ENCODE results near the gene POLR3G.

POLR3G gene

DNA sequence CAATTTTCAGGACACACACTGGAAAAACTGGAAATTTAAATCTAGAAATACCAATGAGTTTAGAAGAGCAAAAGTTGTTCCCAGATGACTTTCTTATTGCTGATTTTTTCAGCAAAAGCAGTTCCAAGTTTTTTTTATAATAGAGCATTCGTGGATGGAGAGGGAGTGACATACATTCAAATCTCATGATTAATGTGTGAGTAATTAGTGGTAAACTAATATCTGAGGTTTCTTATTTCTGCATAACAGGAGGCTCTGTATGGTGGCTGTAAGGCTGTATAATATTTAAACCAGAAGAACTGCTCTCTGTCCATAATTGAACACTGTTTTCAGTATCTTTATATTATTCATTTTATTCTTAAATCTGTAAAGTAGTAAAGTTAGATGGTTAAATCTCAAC, 28.9 kb downstream of the POLR3G start:
- no peak for DNase-seq (ENCODE audit: low read depth in 2 of 2)

DNA sequence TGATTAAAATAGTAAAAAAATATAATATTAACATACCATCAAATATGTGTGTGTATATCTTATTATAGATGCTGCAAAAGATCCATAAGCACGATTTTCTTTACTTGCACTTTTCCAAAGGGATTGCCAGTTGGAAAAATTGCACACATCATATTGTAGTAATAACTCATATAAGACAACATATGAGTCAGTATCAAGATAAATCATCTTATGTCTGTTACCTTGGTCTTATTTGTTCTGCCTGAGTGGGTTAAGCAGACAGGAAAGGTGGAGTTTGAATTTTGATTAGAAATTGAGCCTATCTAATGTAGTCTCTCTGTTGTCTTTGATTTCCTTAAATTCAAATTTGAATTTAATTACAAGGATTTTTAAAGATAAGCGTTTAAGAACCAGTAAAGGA, 30.1 kb downstream of the POLR3G start:
- no peak for DNase-seq (ENCODE audit: low read depth in 2 of 2)

DNA sequence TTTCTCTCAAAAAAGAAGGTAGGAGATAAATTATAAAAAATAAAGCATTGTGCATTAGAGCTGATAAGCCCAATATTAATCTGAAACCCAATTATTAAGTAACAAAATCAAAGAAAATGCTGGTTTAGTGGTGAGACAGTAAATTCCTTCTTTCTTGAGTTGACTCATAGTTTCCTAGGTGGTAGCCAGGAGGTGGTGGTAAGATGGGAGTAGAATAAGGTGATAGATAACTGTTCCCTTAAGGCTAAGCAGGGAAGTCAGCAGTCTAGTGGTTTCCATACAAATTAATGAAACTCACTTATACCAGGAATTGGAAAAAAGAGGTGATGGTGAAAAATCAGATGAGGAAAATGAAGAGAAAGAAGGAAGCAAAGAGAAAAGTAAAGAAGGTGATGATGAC, 31.6 kb downstream of the POLR3G start:
- DNase-seq (ENCODE audit: low read depth in 2 of 2) = no peak

DNA sequence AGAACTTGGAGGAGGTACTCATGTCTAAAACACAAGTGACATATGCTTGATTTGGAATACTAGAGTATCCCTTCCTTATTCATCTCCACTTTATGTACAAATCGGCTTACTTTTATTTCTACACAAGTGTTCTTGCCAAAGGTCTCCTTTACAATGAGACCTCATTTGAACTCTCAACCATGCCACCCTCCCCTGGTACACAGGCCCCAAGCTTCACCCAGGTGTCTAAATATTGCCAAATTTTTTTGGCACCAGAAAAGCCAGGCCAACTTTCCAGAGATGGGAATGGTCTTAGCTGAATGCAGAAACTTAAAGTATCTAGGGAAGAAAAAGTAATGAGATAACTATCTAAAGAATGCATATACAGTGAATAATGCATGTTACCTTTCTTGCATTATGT, 35.8 kb downstream of the POLR3G start:
- no peak for DNase-seq (ENCODE audit: low read depth in 2 of 2)

DNA sequence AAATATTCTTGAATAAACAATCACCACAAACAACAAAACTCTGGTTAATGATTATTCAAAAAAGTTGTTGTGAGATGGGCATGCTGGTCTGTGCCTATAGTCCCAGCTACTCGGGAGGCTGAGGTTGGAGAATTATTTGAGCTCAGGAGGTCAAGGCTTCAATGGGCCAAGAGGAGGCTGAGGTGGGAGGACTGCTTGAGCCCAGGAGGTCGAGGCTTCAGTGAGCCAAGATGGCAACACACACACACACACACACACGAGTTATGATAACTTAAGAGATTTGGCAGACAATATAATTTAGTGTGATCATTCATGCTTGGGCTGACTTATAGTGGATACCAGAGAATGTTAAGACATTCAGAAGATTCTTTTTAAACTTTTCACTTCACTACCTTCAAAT, 39.9 kb downstream of the POLR3G start:
- DNase-seq (ENCODE audit: low read depth in 2 of 2) = no peak

DNA sequence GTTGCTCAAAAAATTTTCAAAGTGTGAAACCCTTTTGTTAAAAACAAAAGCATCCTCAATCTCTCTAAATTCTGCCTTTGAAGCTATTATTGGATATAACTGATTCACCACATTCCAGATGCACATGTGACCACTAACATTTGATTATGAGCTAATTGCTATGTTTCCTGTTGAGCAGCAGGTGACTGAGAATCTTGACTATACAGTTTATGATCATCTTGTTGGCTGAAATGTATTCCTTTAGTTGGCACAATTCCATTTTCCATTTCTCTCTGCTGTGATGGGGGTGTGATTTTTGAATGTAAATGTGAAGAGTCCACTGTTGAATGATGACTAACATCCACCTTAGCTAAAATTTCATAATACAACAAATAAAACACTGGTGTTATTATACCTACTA, 44.0 kb downstream of the POLR3G start:
- DNase-seq (ENCODE audit: low read depth in 2 of 2) = no peak

DNA sequence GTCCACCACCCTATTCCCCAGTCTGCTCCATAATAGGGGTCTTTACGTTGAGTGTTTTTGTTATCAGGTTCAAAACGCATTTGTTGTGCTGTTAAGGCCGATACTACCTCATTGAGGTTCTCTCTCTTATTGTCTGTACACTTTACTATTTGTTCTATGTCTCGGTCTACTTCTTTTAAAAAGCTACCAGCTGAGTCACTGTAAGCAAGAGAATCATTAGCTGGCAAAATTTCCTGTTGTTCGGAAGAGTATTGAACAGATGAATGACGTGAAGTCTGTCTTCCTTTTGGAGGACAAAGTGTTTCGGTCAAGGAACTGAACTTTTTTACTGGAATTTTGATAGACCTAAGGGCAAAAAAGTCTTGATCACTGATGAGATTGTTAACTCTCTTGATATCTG, 44.4 kb downstream of the POLR3G start:
- no peak for DNase-seq (ENCODE audit: low read depth in 2 of 2)

DNA sequence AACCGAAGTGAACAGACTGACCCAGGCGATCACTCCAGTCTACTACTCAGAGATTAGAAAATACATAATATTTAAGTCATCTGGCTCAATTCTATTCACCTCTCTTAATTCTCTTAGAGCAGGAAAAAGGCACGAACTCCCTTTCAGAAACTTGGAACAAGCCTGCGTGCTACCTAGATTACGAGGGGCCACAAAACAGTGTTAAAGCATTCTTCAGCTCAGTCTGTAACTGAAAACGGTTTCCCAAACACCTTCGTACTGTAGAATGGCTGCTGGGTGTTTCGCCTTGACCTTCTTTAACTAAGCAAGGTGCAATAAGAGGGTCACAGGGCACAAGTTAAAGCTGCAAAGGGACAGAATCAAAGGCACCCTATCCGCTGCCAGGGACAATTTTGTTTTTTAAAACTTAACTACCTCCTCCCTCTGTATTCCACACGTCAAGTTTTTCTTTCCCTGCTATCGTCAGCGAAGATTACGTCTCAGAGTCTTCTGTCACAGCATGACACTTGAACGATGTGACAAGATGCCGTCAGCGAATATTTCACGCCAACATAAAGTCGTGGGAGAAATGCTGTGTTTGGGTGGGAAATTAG, 54.0 kb downstream of the POLR3G start:
- no peak for DNase-seq (ENCODE audit: low read depth in 2 of 2)

DNA sequence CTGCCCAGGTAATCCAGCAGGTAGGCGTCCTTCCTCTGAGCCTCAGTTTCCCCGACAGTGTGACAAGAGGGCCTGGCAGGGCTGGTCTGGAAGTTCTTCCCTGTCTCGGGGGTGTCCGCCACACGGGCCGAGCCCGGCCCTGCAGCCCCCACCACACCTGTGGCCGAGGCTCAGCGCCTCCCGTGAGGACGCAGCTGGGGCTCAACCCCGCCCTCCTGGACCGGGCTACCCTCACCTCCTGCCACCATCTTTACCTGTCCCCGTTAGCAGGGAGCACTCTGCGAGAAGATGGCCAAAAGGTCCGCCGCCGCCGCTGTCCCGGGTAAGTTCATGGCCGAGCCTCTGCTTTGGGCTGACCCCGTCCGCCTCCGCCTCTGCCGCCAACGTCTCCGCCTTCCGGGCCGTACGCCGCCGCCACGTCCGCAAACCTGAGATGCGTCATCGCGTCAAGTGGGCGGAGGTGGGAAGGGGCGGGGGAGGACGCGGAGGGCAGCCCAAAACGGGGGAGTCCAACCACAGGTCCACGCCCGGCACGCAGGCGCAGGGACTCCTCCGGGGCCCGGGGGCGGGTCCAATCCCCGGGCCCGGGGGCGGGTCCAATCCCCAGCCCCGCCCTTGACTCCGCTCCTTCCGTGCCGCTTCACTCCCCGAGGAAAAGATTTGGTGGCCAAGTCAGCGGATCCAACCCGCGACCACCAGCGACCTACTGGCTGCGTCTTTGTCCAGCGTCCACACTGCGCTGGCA, 54.7 kb downstream of the POLR3G start, which contains the start of gene LYSMD3:
LYSMD3 (minus strand) TSS at position 391 of the 745 bp plus-strand sequence. CDS start 4,295 bp downstream, outside the sequence.
- DNase-seq (ENCODE audit: low read depth in 2 of 2) = peak; percentile 96 to 97

DNA sequence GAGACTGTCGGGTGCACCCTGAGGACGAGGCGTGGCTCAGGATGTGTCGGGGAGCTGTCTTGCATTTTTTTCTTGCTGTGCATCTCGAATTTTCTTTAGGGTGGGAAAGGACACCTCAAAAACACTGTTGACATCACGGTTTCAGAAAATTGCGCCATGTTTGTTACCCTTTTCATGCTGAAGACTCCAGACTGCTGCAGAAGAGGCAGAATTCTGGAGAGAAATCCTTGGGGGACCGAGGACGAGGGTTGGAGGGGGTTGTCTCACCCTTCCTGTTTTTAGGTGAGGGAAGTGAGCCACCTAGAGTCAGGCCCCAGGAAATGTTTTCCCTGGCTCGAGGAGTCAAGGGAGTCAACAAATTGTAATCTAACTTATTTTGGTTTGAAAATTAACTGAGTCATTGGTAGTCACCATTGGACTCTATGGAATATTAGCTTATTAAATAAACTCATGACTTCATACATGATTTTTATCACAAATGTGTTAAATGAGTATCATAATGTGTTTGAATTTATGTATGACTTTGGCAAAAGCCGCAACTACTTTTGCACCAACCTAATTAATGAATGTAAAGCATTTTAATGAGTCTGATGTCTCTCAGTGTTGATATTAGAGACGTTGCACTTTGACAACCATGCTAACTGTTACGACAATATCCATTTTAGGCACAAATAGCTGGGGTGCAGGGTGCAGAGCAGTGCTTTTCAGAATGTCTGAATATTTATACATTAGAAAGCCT, 55.4 kb downstream of the POLR3G start:
- DNase-seq (ENCODE audit: low read depth in 2 of 2) = peak; percentile 15 to 16

DNA sequence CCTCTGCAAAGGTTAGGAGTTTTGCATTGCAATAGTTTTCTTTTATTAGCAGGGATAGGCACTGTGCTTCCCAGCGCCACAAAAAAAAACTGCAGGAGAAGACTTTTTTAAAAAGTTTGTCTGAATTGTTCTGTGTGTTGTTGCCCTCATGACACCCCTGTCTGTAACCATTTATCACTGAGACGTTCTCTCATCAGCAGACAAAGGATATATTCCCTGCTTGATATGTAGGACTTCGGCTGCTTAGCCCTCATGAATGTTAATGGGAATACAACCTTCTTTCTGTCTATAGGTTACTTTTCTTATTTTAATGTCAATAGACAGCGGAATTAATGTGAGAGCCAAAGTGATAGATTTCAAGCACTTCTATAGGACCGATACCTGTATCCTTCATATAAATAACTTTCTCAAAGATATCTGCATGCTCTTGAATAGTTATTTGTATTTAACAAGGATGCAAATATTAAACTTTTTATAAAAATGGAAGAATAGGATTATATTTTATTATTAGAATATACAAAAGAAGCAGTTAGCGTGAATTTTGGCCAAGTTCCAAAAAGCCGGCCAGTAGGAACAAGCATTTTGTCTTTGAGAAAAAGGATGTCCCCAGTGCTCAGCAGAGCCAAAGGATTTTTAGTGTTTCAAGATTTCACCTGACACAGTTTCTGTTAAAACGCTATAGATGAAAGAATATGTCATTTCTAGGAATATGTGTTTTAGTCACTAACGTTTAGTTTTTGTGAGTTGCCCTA, 56.2 kb downstream of the POLR3G start:
- no peak for DNase-seq (ENCODE audit: low read depth in 2 of 2)

DNA sequence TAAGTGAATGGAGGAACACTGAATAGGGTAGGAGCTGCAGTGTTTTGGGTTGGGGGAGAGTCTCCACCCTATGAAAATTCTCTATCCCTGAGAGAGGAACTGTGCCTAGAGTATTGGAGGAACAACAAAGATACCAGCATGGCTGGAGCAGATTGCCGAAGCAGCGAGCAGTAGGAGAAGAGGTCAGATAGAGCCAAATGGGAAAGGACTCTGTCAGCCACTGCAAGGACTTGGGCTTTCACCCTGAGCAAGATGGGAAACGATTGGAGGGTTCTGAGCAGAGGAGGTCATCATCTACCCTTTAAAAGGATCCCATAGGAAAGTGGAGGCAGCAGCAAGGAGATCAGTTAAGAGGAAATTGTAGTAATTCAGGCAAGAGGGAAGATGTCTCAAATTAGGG, 59.1 kb downstream of the POLR3G start:
- no peak for DNase-seq (ENCODE audit: low read depth in 2 of 2)

DNA sequence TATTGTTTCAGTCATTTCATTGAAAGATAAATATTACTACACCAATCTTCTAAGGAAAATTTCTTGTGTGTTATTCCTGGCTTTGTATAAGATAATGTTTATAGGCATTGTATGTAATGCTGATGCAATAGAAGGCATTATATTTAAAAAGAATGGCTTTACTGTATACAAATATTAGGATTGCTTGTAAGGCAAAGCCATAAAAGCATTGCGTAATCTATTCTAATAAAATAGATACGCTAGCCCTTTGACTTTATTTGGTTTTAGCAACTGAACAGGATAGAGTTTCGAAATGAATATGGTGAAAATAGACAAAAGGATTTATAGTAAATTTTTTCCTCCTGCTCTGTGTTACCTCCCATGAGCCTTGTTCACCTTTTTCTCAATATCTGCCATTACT, 60.3 kb downstream of the POLR3G start:
- no peak for DNase-seq (ENCODE audit: low read depth in 2 of 2)

DNA sequence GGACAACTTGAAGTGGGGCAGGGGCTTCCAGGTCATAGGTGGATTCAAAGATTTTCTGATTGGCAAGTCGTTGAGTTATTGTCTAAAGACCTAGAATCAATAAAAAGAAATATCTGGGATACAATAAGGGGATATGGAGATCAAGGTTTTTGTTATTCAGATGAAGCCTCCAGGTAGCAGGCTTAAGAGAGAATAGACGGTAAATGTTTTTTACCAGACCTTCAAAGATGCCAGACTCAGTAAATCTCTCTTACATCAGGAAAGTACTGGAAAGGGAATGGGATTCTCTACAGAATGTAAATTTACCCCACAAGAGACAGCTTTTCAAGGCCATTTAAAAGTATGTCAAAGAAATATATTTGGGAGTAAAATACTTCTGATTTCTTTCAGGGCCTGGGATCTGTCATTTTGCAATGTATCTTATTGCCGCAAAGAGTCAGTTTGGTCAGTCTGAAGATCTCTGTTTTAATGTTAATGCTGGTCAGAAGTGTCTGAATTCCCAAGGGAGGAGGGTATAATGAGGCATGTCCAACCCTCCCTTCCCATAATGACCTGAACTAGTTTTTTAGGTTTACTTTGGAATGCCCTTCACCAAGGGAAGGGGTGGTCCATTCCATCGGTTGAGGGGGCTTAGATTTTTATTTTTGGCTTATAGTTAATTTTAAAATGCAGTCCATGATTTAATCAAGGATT, 68.3 kb downstream of the POLR3G start:
- no peak for DNase-seq (ENCODE audit: low read depth in 2 of 2)

DNA sequence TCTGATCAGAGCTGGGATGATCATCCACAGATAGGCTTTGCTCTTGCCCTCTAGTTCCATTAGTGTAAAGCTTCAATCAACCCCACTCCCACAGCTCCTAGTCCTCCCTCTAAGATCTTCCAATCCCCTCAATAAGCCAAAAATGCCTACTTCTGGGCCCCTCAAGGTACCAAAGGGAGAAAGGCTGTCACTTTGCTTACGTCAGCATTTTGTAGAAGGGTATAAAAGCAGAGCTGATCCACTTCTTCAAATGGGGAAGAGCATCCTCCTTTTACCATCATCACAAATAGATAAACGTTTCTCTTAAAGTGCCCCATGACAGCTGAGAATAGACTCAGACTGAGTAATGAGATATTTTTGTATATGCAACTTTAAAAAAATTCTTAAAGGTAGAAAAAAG, 70.8 kb downstream of the POLR3G start:
- no peak for DNase-seq (ENCODE audit: low read depth in 2 of 2)

DNA sequence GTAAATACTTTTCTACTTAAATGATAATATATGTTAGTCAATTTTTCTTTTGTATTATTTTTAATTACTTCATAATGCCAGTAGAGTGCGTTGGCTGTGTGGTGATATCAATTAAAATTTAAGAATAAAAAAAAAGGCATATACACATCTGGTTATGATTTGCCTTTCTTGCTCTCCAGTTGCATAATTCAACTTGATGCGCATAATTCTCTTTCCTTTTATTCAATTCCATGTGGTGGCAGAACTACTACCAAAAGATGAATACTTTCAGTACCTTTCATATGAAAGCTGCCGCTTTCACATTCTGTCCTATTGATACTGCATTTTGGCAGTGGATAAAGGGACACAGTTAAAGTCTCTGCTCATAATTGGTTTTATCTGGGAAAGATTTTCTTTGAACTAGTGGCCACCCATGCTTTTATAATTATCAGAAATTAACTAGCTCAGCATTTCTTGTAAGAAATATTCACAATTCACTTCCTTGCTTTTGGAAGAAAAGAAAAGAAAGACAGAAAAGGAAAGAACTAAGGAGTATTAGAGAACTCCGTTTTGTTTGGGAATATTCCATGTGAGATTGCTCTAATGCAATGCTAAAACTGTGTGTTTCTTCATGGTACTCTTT, 71.7 kb downstream of the POLR3G start:
- no peak for DNase-seq (ENCODE audit: low read depth in 2 of 2)

DNA sequence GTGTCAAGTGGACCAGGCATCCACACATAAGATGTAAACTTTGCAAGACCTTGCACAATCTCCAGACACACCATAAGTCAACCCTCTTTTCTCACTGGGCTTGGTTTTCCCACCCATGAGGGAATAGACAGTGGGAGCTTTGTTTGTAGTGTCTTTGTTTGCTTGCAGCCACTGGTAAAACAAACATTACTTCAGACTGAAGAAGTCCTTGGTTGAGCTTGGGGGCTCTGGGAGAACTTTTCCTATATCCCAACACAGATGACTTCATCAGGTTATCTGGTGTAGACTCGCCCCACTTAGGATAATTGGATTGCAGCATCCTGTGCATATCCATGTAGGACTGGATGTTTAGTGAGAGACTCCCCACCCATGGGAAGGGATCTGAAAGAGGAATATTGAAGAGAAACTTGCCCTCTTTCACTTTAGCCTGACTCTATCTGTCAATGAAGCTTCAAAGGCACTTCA, 72.4 kb downstream of the POLR3G start:
- DNase-seq (ENCODE audit: low read depth in 2 of 2) = no peak

DNA sequence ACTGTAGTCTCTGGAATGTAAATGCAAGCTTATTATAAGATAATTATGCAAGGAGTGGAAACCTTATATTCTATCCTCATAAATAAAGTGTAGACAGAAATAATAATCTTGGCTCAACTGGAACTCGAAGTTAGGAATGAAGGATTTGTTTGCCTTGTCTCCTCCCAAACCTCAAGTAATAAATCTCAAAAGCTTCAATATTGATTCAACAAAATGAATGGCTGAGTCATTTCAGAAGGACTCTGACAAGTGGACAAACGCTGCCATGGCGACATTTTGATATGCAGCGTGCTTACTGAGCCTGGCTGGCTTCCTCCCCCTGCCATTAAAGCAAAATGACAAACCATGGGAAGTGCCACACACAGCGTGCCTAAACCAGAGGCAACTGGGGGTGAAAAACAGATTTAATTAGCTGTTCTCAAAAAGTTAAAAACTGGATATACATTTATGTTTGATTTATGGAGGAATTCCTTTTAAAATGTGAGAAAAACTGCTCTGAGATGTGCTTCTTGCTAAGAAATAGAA, 73.5 kb downstream of the POLR3G start:
- no peak for DNase-seq (ENCODE audit: low read depth in 2 of 2)

DNA sequence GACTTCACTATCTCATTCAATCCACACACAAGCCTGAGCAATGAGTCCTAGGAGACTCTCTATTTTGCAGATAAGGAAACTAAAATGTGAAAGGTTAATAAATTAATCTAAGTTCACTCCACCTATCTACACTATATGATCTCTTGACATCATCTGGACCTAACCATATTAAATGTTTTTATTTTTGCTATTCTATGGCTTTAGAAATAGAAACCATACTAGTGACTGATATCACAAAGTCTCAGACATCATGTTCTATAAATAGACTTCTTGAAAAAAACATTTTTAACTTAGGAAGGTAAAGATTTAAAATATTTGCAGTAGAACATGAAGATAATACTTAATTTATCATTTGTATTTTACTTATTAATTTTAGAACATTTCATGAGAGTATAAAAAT, 74.6 kb downstream of the POLR3G start:
- DNase-seq (ENCODE audit: low read depth in 2 of 2) = no peak

DNA sequence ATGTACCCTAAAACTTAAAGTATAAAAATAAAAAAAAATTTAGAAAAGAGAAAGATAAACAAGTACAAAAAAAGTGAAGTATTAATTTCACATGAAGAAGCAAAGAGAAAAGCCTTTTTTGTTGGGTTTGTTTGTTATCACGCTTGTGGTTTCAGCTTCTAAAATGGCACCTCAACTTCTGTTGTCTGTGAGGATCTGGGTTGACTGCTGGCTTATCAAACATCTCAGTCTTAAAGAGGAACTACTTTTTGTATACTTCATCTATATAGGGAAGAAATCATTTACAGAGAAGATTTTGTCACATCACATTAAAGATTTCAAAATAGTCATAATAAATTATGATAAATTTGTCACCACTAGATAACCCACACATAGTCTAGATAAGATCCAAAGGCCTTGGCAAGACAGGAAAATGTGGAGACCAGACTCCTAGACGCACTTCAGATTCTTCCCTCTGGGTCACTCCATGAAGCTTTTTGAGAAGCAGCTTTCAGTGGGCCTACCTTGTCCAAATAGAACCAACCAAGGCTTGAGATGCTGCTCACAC, 75.1 kb downstream of the POLR3G start:
- DNase-seq (ENCODE audit: low read depth in 2 of 2) = no peak

DNA sequence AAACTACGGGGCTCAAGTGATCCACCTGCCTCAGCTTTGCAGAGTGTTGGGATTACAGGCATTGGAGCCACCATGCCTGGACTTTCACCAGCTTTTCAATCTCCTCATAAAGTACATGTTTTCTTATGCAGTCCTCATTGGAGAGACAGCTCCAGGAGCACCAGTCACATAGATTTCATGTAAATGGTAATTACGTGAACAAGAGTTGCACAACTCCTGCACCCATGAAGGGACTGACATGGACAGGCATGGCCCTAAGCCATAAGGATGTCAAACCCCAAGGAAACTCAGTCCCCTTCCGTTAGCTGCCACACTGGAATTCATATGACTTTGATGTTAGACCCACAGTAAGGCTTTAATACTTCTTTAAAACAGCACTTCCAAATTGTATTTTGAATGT, 76.3 kb downstream of the POLR3G start:
- DNase-seq (ENCODE audit: low read depth in 2 of 2) = no peak

Measured in stimulated activated CD8-positive, alpha-beta memory T cell treated with anti-CD3 and anti-CD28 coated beads, Interleukin-7, amount 100 ng/mL, for 1 hour (primary cell).